SK-N-MC (cell line): ENCODE measurements around the gene ZNF787.
A peak's percentile ranks its signal among the peaks of the same experiment; 100 is the strongest.
"Not testable (repeated sequence)": the region's sequence is repeated elsewhere in the genome, so short reads cannot be mapped to it uniquely, and the experiment has no call there.

Source experiments
- DNase-seq: peaks from one replicate; pipeline ENCODE4 v3.0.0-alpha.2; 2011; ENCODE audit warnings: low read depth, low spot score
- H3K27ac ChIP-seq: fragments of 200-600 bp; sonication (generic); 2 replicates; pipeline ENCODE4 v1.5.1; 2016; ENCODE audit warnings: mixed run types
- H3K36me3 ChIP-seq: fragments of 200-600 bp; sonication (generic); 2 replicates; pipeline ENCODE4 v1.6.1; 2017; ENCODE audit warnings: antibody characterized with exemption, low read length, mixed read lengths; ENCODE audit not compliant: insufficient read depth
- H3K4me3 ChIP-seq: fragments of 200-600 bp; sonication (generic); 2 replicates; pipeline ENCODE4 v1.5.1; 2016
- H3K9ac ChIP-seq: fragments of 200-600 bp; sonication (generic); 2 replicates; pipeline ENCODE4 v1.8.0; 2017; ENCODE audit warnings: mixed run types, mixed read lengths; ENCODE audit not compliant: insufficient read length
- H3K9me3 ChIP-seq: fragments of 200-600 bp; sonication (generic); 2 replicates; pipeline ENCODE4 v1.6.1; 2017; ENCODE audit warnings: low read depth, mild to moderate bottlenecking, antibody characterized with exemption, low read length, moderate library complexity, mixed read lengths
- EZH2 ChIP-seq: fragments of 200-600 bp; sonication (generic); IDR thresholded peaks from one replicate; pipeline ENCODE4 v1.6.1; 2017; ENCODE audit warnings: antibody characterized with exemption
- FOXP2 ChIP-seq: optimal IDR thresholded peaks from 2 replicates; pipeline ENCODE3; 2011; ENCODE audit warnings: mild to moderate bottlenecking, moderate library complexity; ENCODE audit not compliant: insufficient read depth; ENCODE audit errors: extremely low read length, control extremely low read depth
- POLR2AphosphoS5 ChIP-seq: IDR thresholded peaks from 2 replicates; pipeline ENCODE4 v1.6.1; 2012; ENCODE audit warnings: mild to moderate bottlenecking, low read depth, low read length, borderline replicate concordance

ZNF787 gene

GRCh38 chr19:56108447-56109195 lies 12.5 kb downstream of the ZNF787 start:
- no peak for TF ChIP-seq FOXP2
- Histone ChIP-seq H3K36me3 (no peaks in the 10 kb centered on the region), H3K27ac (peak overlapping the region; percentile 5; the same call in 1 of the 2 replicates), H3K4me3 (peak overlapping the region; percentile 58), H3K9ac (peak overlapping the region; percentile 26), H3K9me3 (no peaks in the 10 kb centered on the region)
- DNase-seq, result no peak

GRCh38 chr19:56107626-56108351 lies 13.3 kb downstream of the ZNF787 start:
- H3K27ac ChIP-seq, result no peak overlapping the region
- no peak overlapping the region for H3K4me3 ChIP-seq
- no peaks in the 10 kb centered on the region for H3K9me3 ChIP-seq
- no peak for TF ChIP-seq EZH2
- no peak for TF ChIP-seq FOXP2
- TF ChIP-seq POLR2AphosphoS5, result no peak
- no peak for DNase-seq
- H3K36me3 ChIP-seq, result no peaks in the 10 kb centered on the region
- H3K9ac ChIP-seq, result no peak overlapping the region

GRCh38 chr19:56106993-56107392 lies 14.1 kb downstream of the ZNF787 start:
- Histone ChIP-seq H3K9ac (no peak overlapping the region), H3K27ac (no peak overlapping the region), H3K4me3 (no peak overlapping the region), H3K36me3 (no peaks in the 10 kb centered on the region), H3K9me3 (no peaks in the 10 kb centered on the region)
- TF ChIP-seq POLR2AphosphoS5, result no peak
- no peak for TF ChIP-seq EZH2
- no peak for TF ChIP-seq FOXP2
- no peak for DNase-seq

- no peaks in the 10 kb centered on the region for H3K36me3 ChIP-seq
- H3K9me3 ChIP-seq, result no peaks in the 10 kb centered on the region
- H3K27ac ChIP-seq, result no peak overlapping the region
- H3K9ac ChIP-seq, result no peak overlapping the region
- no peak for DNase-seq
- TF ChIP-seq EZH2 (no peak), POLR2AphosphoS5 (no peak), FOXP2 (no peak)
- H3K4me3 ChIP-seq, result no peak overlapping the region
These were observed 14.7 kb downstream of the ZNF787 start for GRCh38 chr19:56106397-56106849.

GRCh38 chr19:56105831-56106396 lies 15.2 kb downstream of the ZNF787 start:
- not testable (repeated sequence) for H3K9ac ChIP-seq, H3K4me3 ChIP-seq, H3K36me3 ChIP-seq, H3K9me3 ChIP-seq, DNase-seq
- H3K27ac ChIP-seq, result 0 out of 2 replicates have a peak overlapping the region, but pooled peaks have one; percentile 9

- Histone ChIP-seq H3K9me3 (no peaks in the 10 kb centered on the region), H3K4me3 (no peak overlapping the region), H3K36me3 (no peaks in the 10 kb centered on the region), H3K9ac (no peak overlapping the region), H3K27ac (0 out of 2 replicates have a peak overlapping the region, but pooled peaks have one; percentile 9)
- no peak for DNase-seq
- TF ChIP-seq FOXP2 (no peak), EZH2 (no peak), POLR2AphosphoS5 (no peak)
These were observed 15.9 kb downstream of the ZNF787 start for GRCh38 chr19:56105090-56105701.

- H3K4me3 ChIP-seq, result no peak overlapping the region
- no peak for DNase-seq
- no peak overlapping the region for H3K9ac ChIP-seq
- no peaks in the 10 kb centered on the region for H3K9me3 ChIP-seq
- TF ChIP-seq POLR2AphosphoS5, result no peak
- no peak for TF ChIP-seq EZH2
- TF ChIP-seq FOXP2, result no peak
- no peak overlapping the region for H3K27ac ChIP-seq
- no peaks in the 10 kb centered on the region for H3K36me3 ChIP-seq
These were observed 16.7 kb downstream of the ZNF787 start for GRCh38 chr19:56104423-56104822.

- Histone ChIP-seq H3K9me3 (no peaks in the 10 kb centered on the region), H3K9ac (no peak overlapping the region), H3K4me3 (no peak overlapping the region), H3K27ac (no peak overlapping the region), H3K36me3 (no peaks in the 10 kb centered on the region)
- TF ChIP-seq POLR2AphosphoS5, result no peak
- TF ChIP-seq FOXP2, result no peak
- no peak for TF ChIP-seq EZH2
- no peak for DNase-seq
These were observed 18.0 kb downstream of the ZNF787 start for GRCh38 chr19:56103027-56103614.
